ENCODE results near the gene ATP2B2.

The ATP2B2 gene

GRCh38 chr3:10349801-10350200 lies 155.6 kb downstream of the ATP2B2 start:
- TF ChIP-seq CTCF (IDR thresholded peaks at IDR 0.05; ENCODE audit: low read depth, low read length) = no peak
- H3K4me3 ChIP-seq (ENCODE audit: low read depth, low read length) = no peak overlapping the region

DNA sequence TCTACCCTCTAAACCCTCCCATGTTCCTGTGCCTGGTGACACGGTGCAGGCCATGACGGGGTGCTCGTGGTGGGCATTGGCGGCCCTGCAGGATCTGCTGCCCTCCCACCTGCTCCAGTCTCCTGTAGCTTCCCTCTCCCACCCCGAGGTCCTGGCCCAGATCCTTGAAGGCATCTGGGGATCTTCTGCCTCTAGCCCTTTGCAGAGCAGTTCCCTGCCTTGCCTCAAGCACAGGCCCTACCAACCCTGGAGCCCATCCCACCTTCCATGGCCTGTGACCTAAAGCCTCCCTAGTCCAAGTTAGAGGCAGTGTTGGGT lies 157.0 kb downstream of the ATP2B2 start:
- no peak overlapping the region for H3K4me3 ChIP-seq (ENCODE audit: low read depth, low read length)
- no peak for TF ChIP-seq CTCF (IDR thresholded peaks at IDR 0.05; ENCODE audit: low read depth, low read length)

DNA sequence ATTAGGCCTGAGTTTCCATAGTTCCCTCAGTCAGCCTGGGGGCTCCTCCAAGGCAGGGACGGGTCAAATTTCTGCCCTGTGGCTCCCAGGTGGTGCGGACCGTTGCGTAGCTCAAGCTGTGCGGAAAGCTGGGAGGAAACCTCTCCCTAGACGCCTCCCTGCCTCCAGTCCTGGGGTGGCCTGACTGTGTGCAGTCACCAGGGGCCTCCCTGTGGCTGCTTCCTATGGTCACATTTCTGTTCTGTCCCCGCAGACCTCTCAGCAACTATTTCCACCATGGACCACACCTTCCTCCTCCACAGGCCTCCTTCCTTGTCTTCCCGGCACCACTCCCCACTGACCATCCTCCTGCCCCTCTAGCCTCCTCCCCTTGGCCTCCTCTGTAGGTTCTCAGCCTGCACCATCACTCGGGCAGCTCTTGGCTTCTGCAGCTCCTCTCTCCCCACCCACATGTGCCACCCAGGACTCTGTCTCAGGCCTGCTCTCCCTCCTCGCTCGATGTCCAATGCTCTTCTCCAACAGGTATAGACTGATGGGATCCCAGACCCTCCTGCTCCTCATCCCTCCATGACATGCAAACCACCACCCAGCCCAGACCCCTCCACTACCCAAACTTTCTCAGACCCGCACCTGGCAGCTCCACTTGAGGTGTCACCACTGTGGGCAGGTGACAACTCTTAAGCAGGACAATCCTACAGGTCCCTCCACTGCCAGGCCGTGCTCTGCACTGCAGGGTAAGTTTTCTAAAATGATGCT lies 157.6 kb downstream of the ATP2B2 start:
- TF ChIP-seq CTCF (IDR thresholded peaks at IDR 0.05; ENCODE audit: low read depth, low read length) = no peak
- H3K4me3 ChIP-seq (ENCODE audit: low read depth, low read length) = no peak overlapping the region

- TF ChIP-seq CTCF (IDR thresholded peaks at IDR 0.05; ENCODE audit: low read depth, low read length) = no peak
- H3K4me3 ChIP-seq (ENCODE audit: low read depth, low read length) = no peak overlapping the region
Measured at GRCh38 chr3:10345911-10346310, 159.5 kb downstream of the ATP2B2 start.

DNA sequence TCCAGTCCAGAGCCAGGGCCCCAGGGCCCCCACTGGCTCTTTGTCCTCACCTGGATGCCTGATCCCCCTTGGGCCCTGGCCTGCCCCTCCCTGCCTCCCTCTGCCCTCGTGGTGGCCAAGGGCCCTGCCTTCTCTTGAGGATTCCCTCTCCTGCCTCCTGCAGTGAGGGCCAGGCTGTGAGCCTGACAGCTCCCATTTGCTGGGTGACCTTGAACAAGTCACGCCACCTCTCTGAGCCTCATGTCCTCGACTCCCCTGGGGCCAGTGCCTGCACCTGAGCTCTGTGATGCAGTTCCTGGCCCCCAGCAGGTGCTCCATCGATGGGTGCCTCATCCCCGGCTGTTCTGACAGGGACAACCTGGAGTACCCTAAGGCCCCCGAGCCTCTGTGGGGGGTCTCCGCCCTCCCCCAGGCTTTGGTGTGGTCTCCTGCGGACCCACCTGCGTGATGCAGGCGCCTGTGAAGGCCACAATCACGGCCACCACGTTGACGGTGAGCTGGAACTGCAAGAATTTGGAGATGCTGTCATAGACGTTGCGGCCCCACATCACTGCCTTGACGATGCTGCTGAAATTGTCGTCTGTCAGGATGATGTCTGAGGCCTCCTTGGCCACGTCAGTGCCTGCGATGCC lies 160.3 kb downstream of the ATP2B2 start:
- TF ChIP-seq CTCF (IDR thresholded peaks at IDR 0.05; ENCODE audit: low read depth, low read length) = no peak

DNA sequence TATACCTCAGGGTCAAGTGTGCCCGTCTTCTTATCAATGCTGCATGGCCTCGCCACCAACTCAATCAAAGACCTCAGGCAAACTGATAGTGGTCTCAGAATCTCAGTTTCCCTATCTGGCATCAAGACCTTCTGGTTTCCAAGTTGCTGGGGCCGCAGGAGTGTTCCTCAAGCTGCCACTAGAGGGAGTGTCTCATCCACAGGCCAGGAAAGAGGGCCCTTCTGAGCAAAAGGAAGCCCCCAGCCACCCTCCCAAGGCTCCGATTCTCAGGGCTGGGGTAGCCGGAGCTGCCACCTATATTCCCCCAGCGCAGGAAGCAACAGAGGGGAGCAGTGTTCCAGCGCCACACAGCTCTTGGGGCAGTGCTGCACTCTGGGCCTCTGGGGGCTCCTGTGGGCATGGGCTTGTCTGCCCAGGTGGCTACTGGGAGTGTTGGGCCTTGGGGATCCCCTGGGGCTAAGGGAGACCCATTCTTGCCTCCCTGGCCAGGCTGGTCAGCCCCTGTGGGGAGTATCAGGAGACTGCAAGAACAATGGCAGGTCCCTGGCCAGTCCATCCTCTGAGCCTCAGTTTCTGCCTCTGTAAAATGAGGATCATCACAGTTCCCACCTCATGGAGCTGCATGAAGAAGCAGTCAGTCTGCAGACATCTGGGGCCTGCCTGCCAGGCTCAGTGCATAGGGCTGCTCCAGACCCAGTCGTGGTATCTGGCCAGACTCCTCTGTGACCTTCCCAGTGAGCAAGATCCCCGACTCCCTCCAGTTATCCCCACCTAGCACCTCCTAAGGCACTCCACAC lies 161.0 kb downstream of the ATP2B2 start:
- TF ChIP-seq CTCF (IDR thresholded peaks at IDR 0.05; ENCODE audit: low read depth, low read length) = peak; percentile 96
- H3K4me3 ChIP-seq (ENCODE audit: low read depth, low read length) = no peak overlapping the region

More for the DNA sequence above, 160.3 kb downstream of the ATP2B2 start:
- H3K4me3 ChIP-seq (ENCODE audit: low read depth, low read length) = no peak overlapping the region

GRCh38 chr3:10343526-10343925 lies 161.9 kb downstream of the ATP2B2 start:
- no peak for TF ChIP-seq CTCF (IDR thresholded peaks at IDR 0.05; ENCODE audit: low read depth, low read length)
- H3K4me3 ChIP-seq (ENCODE audit: low read depth, low read length) = no peak overlapping the region
